Fibroblast of lung (primary cell): ENCODE data around the gene ZFP14.

ENCODE experiments used
- EZH2 ChIP-seq: IDR thresholded peaks from 2 replicates; pipeline ENCODE4 v1.5.1; 2012; ENCODE audit warnings: low read length, control low read depth, mild to moderate bottlenecking; ENCODE audit errors: missing control alignments
- TF ChIP-seq, protein P1 (sequence below), 2 donors: IDR thresholded peaks in 1 of 2; conservative IDR thresholded peaks in 1 of 2; 1 replicate in 1 of 2; 2 replicates in 1 of 2; pipeline ENCODE4 v1.5.1; 2011 to 2012; ENCODE audit warnings: low read length in 2 of 2, control low read depth in 1 of 2, inconsistent platforms in 1 of 2, low read depth in 1 of 2, mild to moderate bottlenecking in 1 of 2

- TF ChIP-seq, protein P1, sequence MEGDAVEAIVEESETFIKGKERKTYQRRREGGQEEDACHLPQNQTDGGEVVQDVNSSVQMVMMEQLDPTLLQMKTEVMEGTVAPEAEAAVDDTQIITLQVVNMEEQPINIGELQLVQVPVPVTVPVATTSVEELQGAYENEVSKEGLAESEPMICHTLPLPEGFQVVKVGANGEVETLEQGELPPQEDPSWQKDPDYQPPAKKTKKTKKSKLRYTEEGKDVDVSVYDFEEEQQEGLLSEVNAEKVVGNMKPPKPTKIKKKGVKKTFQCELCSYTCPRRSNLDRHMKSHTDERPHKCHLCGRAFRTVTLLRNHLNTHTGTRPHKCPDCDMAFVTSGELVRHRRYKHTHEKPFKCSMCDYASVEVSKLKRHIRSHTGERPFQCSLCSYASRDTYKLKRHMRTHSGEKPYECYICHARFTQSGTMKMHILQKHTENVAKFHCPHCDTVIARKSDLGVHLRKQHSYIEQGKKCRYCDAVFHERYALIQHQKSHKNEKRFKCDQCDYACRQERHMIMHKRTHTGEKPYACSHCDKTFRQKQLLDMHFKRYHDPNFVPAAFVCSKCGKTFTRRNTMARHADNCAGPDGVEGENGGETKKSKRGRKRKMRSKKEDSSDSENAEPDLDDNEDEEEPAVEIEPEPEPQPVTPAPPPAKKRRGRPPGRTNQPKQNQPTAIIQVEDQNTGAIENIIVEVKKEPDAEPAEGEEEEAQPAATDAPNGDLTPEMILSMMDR (conservative IDR thresholded peaks at IDR 0.05 in 1 of 2, IDR thresholded peaks at IDR 0.05 in 1 of 2; ENCODE audit: low read depth in 1 of 2, low read length in 2 of 2): no peak
- TF ChIP-seq EZH2: no peak
Measured at GRCh38 chr19:36340786-36341372, 38.1 kb downstream of the ZFP14 start.
